GM12874 (cell line): ENCODE data around the gene UVRAG.

Source experiments
- TF ChIP-seq, protein P1 (sequence below): IDR thresholded peaks from 2 replicates; pipeline ENCODE4 v1.5.1; 2011; ENCODE audit warnings: low read depth, mild to moderate bottlenecking, control low read depth, low read length, moderate library complexity; ENCODE audit not compliant: insufficient read depth

The UVRAG gene

DNA sequence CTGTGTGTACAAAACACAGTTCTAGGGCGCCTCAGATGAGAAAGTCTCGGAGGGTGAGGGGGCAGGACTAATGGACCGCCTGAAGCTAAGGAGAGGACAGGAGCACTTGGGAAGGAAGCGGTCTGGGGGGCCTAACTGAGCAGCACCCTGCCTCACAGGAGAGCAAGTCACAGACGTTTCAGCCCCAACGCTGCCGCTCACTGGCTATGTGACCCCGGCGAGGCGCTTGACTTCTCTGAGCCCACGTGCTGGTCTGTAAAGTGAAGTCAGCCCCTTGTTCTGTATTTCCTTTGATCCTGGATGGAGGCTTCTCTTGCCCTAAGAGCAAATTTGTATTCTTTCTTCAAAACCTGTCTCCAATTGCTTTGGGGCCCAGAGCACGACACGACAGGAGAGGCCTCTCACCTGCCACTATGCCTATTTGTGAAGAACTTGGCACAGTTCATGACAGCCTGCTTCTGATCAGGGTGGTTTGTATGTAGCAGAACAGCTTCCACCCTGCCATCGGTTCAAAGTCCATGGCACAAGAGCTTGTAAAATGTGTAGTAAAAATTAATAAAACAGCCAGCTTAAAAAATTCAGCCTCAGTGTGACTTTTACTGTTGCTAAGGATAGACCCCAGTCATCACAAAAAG lies 332.2 kb downstream of the UVRAG start:
- TF ChIP-seq, protein P1, sequence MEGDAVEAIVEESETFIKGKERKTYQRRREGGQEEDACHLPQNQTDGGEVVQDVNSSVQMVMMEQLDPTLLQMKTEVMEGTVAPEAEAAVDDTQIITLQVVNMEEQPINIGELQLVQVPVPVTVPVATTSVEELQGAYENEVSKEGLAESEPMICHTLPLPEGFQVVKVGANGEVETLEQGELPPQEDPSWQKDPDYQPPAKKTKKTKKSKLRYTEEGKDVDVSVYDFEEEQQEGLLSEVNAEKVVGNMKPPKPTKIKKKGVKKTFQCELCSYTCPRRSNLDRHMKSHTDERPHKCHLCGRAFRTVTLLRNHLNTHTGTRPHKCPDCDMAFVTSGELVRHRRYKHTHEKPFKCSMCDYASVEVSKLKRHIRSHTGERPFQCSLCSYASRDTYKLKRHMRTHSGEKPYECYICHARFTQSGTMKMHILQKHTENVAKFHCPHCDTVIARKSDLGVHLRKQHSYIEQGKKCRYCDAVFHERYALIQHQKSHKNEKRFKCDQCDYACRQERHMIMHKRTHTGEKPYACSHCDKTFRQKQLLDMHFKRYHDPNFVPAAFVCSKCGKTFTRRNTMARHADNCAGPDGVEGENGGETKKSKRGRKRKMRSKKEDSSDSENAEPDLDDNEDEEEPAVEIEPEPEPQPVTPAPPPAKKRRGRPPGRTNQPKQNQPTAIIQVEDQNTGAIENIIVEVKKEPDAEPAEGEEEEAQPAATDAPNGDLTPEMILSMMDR = no peak

GRCh38 chr11:76148231-76148630 lies 333.2 kb downstream of the UVRAG start:
- TF ChIP-seq, protein P1 = no peak

- TF ChIP-seq, protein P1 = no peak
These were observed 334.1 kb downstream of the UVRAG start for GRCh38 chr11:76148941-76149613.

DNA sequence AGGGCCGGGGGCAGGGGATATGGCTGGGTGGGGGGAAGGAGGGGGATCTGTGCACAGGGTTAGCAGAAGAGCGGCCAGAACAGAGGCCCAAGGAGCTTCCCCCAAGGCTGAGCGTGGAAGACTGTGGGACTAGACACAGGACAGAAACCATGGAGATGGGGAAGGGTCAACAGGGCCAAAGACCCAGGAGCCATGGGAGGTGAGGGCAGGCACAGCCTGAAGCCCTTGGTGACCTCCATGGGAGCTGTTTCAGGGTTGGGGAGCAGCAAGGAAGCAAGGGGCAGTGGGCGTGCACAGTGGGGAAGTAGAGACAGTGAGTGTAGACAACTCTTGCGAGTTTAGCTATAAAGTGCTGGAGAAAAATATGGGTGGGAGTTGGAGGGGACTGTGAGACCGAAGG lies 334.7 kb downstream of the UVRAG start:
- TF ChIP-seq, protein P1 = no peak

GRCh38 chr11:76150141-76150540 lies 335.1 kb downstream of the UVRAG start:
- TF ChIP-seq, protein P1 = no peak

DNA sequence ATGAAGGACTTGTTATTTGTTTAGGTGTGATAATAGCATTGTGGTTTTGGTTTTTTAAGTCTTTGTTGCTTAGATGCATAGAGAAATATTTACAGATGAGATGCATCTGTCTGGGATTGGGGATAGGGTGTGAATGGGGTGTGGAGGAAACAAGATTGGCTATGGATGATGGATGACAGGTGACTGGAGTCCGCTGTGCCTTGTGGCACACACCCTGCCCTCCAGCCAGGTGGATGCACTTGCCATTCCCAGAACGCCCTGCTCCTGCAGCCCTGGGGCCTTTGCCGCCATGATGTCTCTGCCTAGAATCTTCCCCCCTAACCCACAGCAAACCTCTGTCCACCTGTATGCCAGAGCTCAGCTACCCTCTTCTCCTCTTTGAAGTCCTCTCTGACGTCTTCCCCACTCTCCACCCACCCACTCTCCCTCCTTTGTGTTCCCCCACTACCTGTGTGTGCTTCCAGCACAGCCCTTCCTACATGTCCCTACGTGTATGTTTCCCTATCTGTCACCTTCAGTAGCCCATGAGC lies 336.6 kb downstream of the UVRAG start:
- TF ChIP-seq, protein P1 = no peak

GRCh38 chr11:76152086-76152681 lies 337.2 kb downstream of the UVRAG start:
- TF ChIP-seq, protein P1 = peak; percentile 94
